ENCODE results near the gene DLGAP1. TPM values are rescaled to one million over a fixed set of nuclear protein-coding genes. Genes with fewer than 3 reads are reported as not detected.

Gene DLGAP1
- total and polyA plus RNA-seq, 2 of the 13 experiments (the other 11 are each of a cell fraction or from before 2014, with no cell fraction given) = 0.01 TPM; not detected in 1

DNA sequence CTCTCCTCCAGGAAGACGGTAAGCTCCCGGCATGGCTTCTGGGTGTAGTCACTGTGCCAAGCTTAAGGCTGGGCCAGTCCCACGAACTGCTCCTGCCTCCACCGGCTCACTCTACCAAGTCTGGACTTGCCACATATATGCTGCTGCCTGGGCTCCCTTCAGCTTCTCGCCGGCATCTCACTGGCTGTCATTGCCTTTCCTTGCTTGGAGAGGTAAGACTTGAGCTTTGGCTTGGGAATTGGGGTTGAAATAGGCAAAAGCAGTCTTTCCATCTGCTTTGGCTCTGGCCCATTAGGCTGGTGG is 524.1 kb downstream of the DLGAP1 start (continued):
- TF ChIP-seq, protein P1, sequence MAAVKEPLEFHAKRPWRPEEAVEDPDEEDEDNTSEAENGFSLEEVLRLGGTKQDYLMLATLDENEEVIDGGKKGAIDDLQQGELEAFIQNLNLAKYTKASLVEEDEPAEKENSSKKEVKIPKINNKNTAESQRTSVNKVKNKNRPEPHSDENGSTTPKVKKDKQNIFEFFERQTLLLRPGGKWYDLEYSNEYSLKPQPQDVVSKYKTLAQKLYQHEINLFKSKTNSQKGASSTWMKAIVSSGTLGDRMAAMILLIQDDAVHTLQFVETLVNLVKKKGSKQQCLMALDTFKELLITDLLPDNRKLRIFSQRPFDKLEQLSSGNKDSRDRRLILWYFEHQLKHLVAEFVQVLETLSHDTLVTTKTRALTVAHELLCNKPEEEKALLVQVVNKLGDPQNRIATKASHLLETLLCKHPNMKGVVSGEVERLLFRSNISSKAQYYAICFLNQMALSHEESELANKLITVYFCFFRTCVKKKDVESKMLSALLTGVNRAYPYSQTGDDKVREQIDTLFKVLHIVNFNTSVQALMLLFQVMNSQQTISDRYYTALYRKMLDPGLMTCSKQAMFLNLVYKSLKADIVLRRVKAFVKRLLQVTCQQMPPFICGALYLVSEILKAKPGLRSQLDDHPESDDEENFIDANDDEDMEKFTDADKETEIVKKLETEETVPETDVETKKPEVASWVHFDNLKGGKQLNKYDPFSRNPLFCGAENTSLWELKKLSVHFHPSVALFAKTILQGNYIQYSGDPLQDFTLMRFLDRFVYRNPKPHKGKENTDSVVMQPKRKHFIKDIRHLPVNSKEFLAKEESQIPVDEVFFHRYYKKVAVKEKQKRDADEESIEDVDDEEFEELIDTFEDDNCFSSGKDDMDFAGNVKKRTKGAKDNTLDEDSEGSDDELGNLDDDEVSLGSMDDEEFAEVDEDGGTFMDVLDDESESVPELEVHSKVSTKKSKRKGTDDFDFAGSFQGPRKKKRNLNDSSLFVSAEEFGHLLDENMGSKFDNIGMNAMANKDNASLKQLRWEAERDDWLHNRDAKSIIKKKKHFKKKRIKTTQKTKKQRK (IDR thresholded peaks at IDR 0.05; ENCODE audit: low read length) = no peak
- TF ChIP-seq ZBTB20 (CRISPR knock-in tag; IDR thresholded peaks at IDR 0.05; ENCODE audit: borderline replicate concordance, low read depth) (no peak), ZNF776 (CRISPR knock-in tag; IDR thresholded peaks at IDR 0.05) (no peak)

DNA sequence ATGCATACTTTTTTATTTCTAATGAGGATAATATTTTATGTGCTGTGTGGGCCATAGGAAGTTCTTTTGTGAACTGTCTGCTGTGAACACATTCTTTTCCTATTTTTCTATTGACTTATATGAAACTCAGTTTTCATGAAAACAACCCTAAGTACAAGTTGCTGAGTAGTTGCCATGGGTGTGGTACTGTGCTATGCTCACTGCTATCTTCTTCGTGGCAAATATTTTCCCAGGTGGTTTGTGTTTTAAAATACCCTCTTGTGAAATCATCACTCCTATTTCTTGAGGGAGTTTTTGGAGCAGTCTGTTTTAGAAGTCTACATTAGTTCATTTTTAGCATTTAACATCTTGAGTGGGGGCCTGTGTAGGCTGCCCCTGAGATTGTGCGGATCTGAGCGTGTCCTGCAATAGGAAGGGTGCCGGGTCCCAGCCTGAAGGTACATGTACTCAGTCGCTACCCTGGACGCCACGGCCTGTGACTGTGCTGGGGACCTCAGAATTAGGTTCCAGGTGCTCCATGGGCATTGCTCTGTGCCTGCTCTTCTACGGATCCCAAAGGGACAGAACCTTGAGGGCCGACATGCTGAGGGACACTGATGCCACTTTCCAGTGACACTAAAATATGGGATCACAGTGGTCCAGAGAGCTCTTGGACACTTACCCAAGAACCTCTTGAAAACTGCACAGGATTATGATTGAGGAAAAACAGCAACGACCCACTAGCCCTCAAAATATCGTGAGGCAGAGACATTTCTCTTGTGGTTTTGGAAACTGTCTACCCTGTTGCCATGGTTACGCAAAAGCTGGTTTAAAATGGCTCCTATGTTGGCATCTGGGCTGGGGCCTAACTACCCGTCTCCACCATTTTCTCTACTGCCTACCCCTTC is 524.7 kb downstream of the DLGAP1 start:
- TF ChIP-seq RFX1 (IDR thresholded peaks at IDR 0.05) = peak; percentile 53; the same call in 1 of the 2 replicates
- TF ChIP-seq, protein P2, sequence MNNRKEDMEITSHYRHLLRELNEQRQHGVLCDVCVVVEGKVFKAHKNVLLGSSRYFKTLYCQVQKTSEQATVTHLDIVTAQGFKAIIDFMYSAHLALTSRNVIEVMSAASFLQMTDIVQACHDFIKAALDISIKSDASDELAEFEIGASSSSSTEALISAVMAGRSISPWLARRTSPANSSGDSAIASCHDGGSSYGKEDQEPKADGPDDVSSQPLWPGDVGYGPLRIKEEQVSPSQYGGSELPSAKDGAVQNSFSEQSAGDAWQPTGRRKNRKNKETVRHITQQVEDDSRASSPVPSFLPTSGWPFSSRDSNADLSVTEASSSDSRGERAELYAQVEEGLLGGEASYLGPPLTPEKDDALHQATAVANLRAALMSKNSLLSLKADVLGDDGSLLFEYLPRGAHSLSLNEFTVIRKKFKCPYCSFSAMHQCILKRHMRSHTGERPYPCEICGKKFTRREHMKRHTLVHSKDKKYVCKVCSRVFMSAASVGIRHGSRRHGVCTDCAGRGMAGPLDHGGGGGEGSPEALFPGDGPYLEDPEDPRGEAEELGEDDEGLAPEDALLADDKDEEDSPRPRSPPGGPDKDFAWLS (CRISPR knock-in tag; IDR thresholded peaks at IDR 0.05; ENCODE audit: borderline replicate concordance) = no peak
- BruUV-seq (replicated peaks) = no TSS peak
- ChIA-PET POLR2A (no interaction called here), CTCF (ENCODE audit: low intra/inter-chr PET ratio, low total read pairs) (no interaction called here)
- no peak for FAIRE-seq
- Histone ChIP-seq H3K9me3 (ENCODE audit: low read length) (no peaks in the 10 kb centered on the region), H3K27me3 (ENCODE audit: control insufficient read depth in 1 of 2, insufficient read depth in 2 of 2, low read length in 2 of 2) (no peaks in the 10 kb centered on the region), H3K79me2 (ENCODE audit: insufficient read depth, low read length) (no peaks in the 10 kb centered on the region), H3K27ac (ENCODE audit: extremely low read length, insufficient read depth, low read length) (no peak overlapping the region), H2AFZ (ENCODE audit: low read length) (no peak overlapping the region), H3K4me1 (ENCODE audit: insufficient read depth, low read length) (no peaks in the 10 kb centered on the region), H3K36me3 (replicated peaks in 1 of 2; ENCODE audit: control insufficient read depth in 1 of 2, insufficient read depth in 2 of 2, low read length in 2 of 2) (no peaks in the 10 kb centered on the region), H3K9ac (ENCODE audit: insufficient read depth, low read depth, low read length) (no peak overlapping the region), H3K4me2 (ENCODE audit: low read depth, low read length) (no peak overlapping the region), H4K20me1 (ENCODE audit: insufficient read depth, low read length) (no peaks in the 10 kb centered on the region), H3K4me3 (replicated peaks in 1 of 3; ENCODE audit: insufficient read depth in 1 of 3, low read depth in 2 of 3, low read length in 3 of 3) (no peak overlapping the region)
- no peak for ATAC-seq
- in situ Hi-C loops (cut with HindIII; ENCODE audit: extremely low pct_ligation_motif_present, low pct_unique_long_range_greater_than_20kb) (no loop called here), intact Hi-C loops (cut with micrococcal nuclease; ENCODE audit: unreplicated experiment) (no loop called here)
- no peak for DNase-seq (ENCODE audit: low spot score)
- WGBS (ENCODE audit: low lambda C conversion rate) = 13% methylated on average over 13 of the region's 13 CpGs

Measured in HepG2 (cell line).